ENCODE data around the gene RSPH4A.

RSPH4A gene

DNA sequence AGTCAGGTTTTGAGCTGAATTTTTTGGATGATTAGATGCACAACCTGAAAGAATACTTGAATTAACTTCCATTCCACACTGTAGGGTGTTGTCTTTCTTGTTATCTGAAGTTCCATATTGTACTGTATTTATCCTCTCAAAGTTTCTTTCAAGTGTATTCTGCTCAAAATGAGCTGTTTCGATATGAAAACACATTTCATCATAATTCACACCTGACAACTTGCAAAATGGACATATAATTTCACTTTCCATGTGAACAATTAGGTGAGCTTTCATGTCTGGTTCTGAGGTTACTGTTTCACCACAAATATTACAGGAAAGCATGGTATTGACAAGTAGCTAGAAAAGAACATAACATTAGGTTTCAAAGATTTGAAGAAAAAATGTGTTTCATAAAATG lies 50.6 kb downstream of the RSPH4A start:
- Histone ChIP-seq H3K36me3 (ENCODE audit: insufficient read depth, low read length) (no peaks in the 10 kb centered on the region), H2AFZ (ENCODE audit: low read length) (no peak overlapping the region), H3K79me2 (ENCODE audit: insufficient read depth, low read length) (peaks cover 66% of the 10 kb centered on the region), H3F3A (ENCODE audit: low read depth) (no peaks in the 10 kb centered on the region), H3K4me2 (ENCODE audit: low read depth, low read length, poor library complexity, severe bottlenecking) (peak overlapping the region; percentile 76), H3K9me3 (ENCODE audit: insufficient read depth, low read depth, low read length) (no peaks in the 10 kb centered on the region), H3K4me3 (ENCODE audit: low read length, poor library complexity, severe bottlenecking) (peak overlapping the region; percentile 99), H3K27me3 (ENCODE audit: insufficient read depth, low read length, poor library complexity, severe bottlenecking) (no peaks in the 10 kb centered on the region), H4K20me1 (ENCODE audit: insufficient read depth, low read length, poor library complexity, severe bottlenecking) (peaks cover 33% of the 10 kb centered on the region), H3K4me1 (ENCODE audit: insufficient read depth, low read length, poor library complexity, severe bottlenecking) (peaks cover 54% of the 10 kb centered on the region), H3K9ac (ENCODE audit: low read depth, low read length, poor library complexity, severe bottlenecking) (peak overlapping the region; percentile 59), H3K9me2 (replicated peaks; ENCODE audit: low read depth, low read length) (no peaks in the 10 kb centered on the region)
- TF ChIP-seq EZH2phosphoT487 (IDR thresholded peaks at IDR 0.05; ENCODE audit: borderline replicate concordance) = no peak
- TF ChIP-seq, protein P1, sequence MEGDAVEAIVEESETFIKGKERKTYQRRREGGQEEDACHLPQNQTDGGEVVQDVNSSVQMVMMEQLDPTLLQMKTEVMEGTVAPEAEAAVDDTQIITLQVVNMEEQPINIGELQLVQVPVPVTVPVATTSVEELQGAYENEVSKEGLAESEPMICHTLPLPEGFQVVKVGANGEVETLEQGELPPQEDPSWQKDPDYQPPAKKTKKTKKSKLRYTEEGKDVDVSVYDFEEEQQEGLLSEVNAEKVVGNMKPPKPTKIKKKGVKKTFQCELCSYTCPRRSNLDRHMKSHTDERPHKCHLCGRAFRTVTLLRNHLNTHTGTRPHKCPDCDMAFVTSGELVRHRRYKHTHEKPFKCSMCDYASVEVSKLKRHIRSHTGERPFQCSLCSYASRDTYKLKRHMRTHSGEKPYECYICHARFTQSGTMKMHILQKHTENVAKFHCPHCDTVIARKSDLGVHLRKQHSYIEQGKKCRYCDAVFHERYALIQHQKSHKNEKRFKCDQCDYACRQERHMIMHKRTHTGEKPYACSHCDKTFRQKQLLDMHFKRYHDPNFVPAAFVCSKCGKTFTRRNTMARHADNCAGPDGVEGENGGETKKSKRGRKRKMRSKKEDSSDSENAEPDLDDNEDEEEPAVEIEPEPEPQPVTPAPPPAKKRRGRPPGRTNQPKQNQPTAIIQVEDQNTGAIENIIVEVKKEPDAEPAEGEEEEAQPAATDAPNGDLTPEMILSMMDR (conservative IDR thresholded peaks at IDR 0.05; ENCODE audit: low read length) = no peak

DNA sequence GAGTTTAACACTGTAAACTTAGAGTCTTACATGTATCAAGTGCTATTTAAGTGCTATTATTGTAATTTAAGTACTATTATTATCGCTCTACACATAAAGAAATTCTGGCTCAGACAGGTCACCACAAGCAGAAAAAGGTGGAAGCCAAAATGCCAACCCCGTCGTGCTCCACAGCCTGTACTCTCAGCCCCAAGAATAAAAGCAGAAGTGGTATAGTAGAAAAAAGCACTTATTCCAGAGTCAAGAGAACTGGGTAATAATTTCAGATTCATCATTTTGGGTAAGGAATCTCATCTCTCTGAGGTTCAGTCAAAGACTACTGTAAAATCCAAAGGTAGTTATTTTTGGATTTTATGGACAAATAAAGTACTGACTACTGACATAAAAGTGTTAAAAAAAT lies 51.3 kb downstream of the RSPH4A start:
- Histone ChIP-seq H3K9me3 (ENCODE audit: insufficient read depth, low read depth, low read length) (no peaks in the 10 kb centered on the region), H3K79me2 (ENCODE audit: insufficient read depth, low read length) (peaks cover 58% of the 10 kb centered on the region), H3K9me2 (replicated peaks; ENCODE audit: low read depth, low read length) (no peaks in the 10 kb centered on the region), H3K9ac (ENCODE audit: low read depth, low read length, poor library complexity, severe bottlenecking) (peak overlapping the region; percentile 82), H2AFZ (ENCODE audit: low read length) (no peak overlapping the region), H3K4me1 (ENCODE audit: insufficient read depth, low read length, poor library complexity, severe bottlenecking) (peaks cover 47% of the 10 kb centered on the region), H4K20me1 (ENCODE audit: insufficient read depth, low read length, poor library complexity, severe bottlenecking) (peaks cover 27% of the 10 kb centered on the region), H3F3A (ENCODE audit: low read depth) (no peaks in the 10 kb centered on the region), H3K4me2 (ENCODE audit: low read depth, low read length, poor library complexity, severe bottlenecking) (peak overlapping the region; percentile 76), H3K4me3 (ENCODE audit: low read length, poor library complexity, severe bottlenecking) (peak overlapping the region; percentile 99), H3K27me3 (ENCODE audit: insufficient read depth, low read length, poor library complexity, severe bottlenecking) (no peaks in the 10 kb centered on the region), H3K36me3 (ENCODE audit: insufficient read depth, low read length) (no peaks in the 10 kb centered on the region)
- TF ChIP-seq EZH2phosphoT487 (IDR thresholded peaks at IDR 0.05; ENCODE audit: borderline replicate concordance) = no peak
- TF ChIP-seq, protein P1 (conservative IDR thresholded peaks at IDR 0.05; ENCODE audit: low read length) = no peak

DNA sequence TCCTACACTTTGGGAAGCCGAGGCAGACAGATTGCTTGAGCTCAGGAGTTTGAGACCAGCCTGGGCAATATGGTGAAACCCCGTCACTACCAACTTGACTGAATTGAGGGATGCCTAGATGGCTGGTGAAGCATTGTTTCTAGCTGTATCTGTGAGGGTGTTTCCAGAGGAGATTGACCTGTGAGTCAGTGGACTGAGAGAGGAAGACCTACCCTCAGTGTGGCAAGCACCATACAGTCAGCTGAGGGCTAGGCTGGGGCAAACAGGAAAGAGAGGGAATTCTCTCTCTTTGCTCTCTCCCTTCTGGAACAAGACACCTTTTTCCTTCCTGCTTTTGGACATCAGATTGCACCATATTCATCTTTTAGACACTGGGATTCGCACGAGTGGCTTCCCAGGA lies 56.0 kb downstream of the RSPH4A start:
- no peak overlapping the region for H3K9ac ChIP-seq (ENCODE audit: low read depth, low read length, poor library complexity, severe bottlenecking)
- H3K4me1 ChIP-seq (ENCODE audit: insufficient read depth, low read length, poor library complexity, severe bottlenecking) = peaks cover 8% of the 10 kb centered on the region
- H3K9me2 ChIP-seq (replicated peaks; ENCODE audit: low read depth, low read length) = no peaks in the 10 kb centered on the region
- TF ChIP-seq, protein P1 (conservative IDR thresholded peaks at IDR 0.05; ENCODE audit: low read length) = no peak
- no peak for TF ChIP-seq EZH2phosphoT487 (IDR thresholded peaks at IDR 0.05; ENCODE audit: borderline replicate concordance)
- no peaks in the 10 kb centered on the region for H3K9me3 ChIP-seq (ENCODE audit: insufficient read depth, low read depth, low read length)
- H3K4me3 ChIP-seq (ENCODE audit: low read length, poor library complexity, severe bottlenecking) = no peak overlapping the region
- no peak overlapping the region for H2AFZ ChIP-seq (ENCODE audit: low read length)
- peaks cover 8% of the 10 kb centered on the region for H4K20me1 ChIP-seq (ENCODE audit: insufficient read depth, low read length, poor library complexity, severe bottlenecking)
- H3K36me3 ChIP-seq (ENCODE audit: insufficient read depth, low read length) = no peaks in the 10 kb centered on the region
- H3K79me2 ChIP-seq (ENCODE audit: insufficient read depth, low read length) = peaks cover 13% of the 10 kb centered on the region
- no peaks in the 10 kb centered on the region for H3K27me3 ChIP-seq (ENCODE audit: insufficient read depth, low read length, poor library complexity, severe bottlenecking)
- no peak overlapping the region for H3K4me2 ChIP-seq (ENCODE audit: low read depth, low read length, poor library complexity, severe bottlenecking)
- no peaks in the 10 kb centered on the region for H3F3A ChIP-seq (ENCODE audit: low read depth)

Measured in Loucy (cell line).